AG04450 (cell line): Measurements from ENCODE around the gene TRAP1. TPM values are rescaled to one million over a fixed set of nuclear protein-coding genes. Genes with fewer than 3 reads are reported as not detected.

Experiments used
- CTCF ChIA-PET: fragments of 300-600, 350-600 bp; formaldehyde crosslinking; extraction: SDS; loops from one replicate; lab custom pipeline; 2022; ENCODE audit warnings: antibody characterized with exemption, inconsistent platforms; lab: Charles Lee
- POLR2A ChIA-PET: fragments of 350-600 bp; formaldehyde crosslinking; extraction: SDS; loops from one replicate; lab custom pipeline; 2021; ENCODE audit warnings: antibody characterized with exemption, inconsistent platforms; lab: Yijun Ruan, JAX
- DNase-seq: peaks from one replicate; pipeline ENCODE4 v3.0.0-alpha.2; 2011; ENCODE audit warnings: low read depth, low spot score
- H3K27ac ChIP-seq: one replicate; pipeline ENCODE4 v1.5.1; 2012; ENCODE audit warnings: low read depth, low read length, control low read depth
- H3K27me3 ChIP-seq: one replicate; pipeline ENCODE4 v1.6.0; 2012; ENCODE audit warnings: low read length; ENCODE audit not compliant: control insufficient read depth, insufficient read depth
- H3K4me3 ChIP-seq: 2 replicates; pipeline ENCODE4 v1.5.1; 2011; ENCODE audit warnings: mild to moderate bottlenecking, low read depth, low read length, control low read depth
- H3K9me3 ChIP-seq: 2 replicates; pipeline ENCODE4 v1.5.1; 2012; ENCODE audit warnings: low read length; ENCODE audit not compliant: control insufficient read depth, insufficient read depth
- CTCF ChIP-seq: IDR thresholded peaks from 2 replicates; pipeline ENCODE4 v1.5.1; 2011; ENCODE audit warnings: low read depth, low read length, control low read depth, inconsistent platforms
- polyA plus RNA-seq: library from polyadenylated mRNA; depleted of rRNA; stranded (reverse); fragments of >200 nt; gene quantifications from 2 replicates; pipeline ENCODE4 v1.2.3, GENCODE V29; 2011

TRAP1 gene
- polyA plus RNA-seq, 1 experiment, result 83.9 TPM

- H3K9me3 ChIP-seq, result no peaks in the 10 kb centered on the region
- CTCF ChIA-PET, result interaction anchor here (0.7 to 1.9 kb wide), 8 partner anchors 9 to 563 kb away, joined by 3 to 11 read pairs (median 3); no protein-coding TSS in a partner anchor
- POLR2A ChIA-PET, result interaction anchor here (1.5 kb wide), 1 partner anchor 26 kb away, joined by 6 read pairs; the partner anchor contains the start of gene TRAP1
- TF ChIP-seq CTCF, result no peak
- H3K27ac ChIP-seq, result peak overlapping the region; percentile 61
- no peaks in the 10 kb centered on the region for H3K27me3 ChIP-seq
- H3K4me3 ChIP-seq, result no peak overlapping the region
- DNase-seq, result no peak
Measured at GRCh38 chr16:3690980-3691720, 26.2 kb downstream of the TRAP1 start.

GRCh38 chr16:3690470-3690928 is 26.8 kb downstream of the TRAP1 start:
- peak overlapping the region; percentile 61 for H3K27ac ChIP-seq
- ChIA-PET POLR2A (interaction anchor here (0.7 to 1.5 kb wide), 3 partner anchors 27 to 316 kb away, joined by 3 to 6 read pairs (median 4); partner anchors contain the start of genes NAA60, TRAP1 and ZNF597), CTCF (interaction anchor here (0.5 to 1.9 kb wide), 23 partner anchors 8 to 539 kb away, joined by 3 to 19 read pairs (median 4); no protein-coding TSS in a partner anchor)
- no peaks in the 10 kb centered on the region for H3K9me3 ChIP-seq
- TF ChIP-seq CTCF, result peak; percentile 92
- H3K4me3 ChIP-seq, result peak overlapping the region; percentile 44
- H3K27me3 ChIP-seq, result no peaks in the 10 kb centered on the region
- DNase-seq, result peak; percentile 86

- POLR2A ChIA-PET, result interaction anchor here (0.7 to 1.5 kb wide), 3 partner anchors 28 to 317 kb away, joined by 3 to 6 read pairs (median 4); partner anchors contain the start of genes NAA60, TRAP1 and ZNF597
- no peaks in the 10 kb centered on the region for H3K9me3 ChIP-seq
Measured at GRCh38 chr16:3689731-3690130, 27.6 kb downstream of the TRAP1 start.

GRCh38 chr16:3687792-3688191 is 29.5 kb downstream of the TRAP1 start:
- H3K27ac ChIP-seq, result no peak overlapping the region
- ChIA-PET CTCF (no interaction called here), POLR2A (no interaction called here)
- H3K27me3 ChIP-seq, result no peaks in the 10 kb centered on the region
- H3K4me3 ChIP-seq, result no peak overlapping the region
- no peaks in the 10 kb centered on the region for H3K9me3 ChIP-seq
- no peak for TF ChIP-seq CTCF
- DNase-seq, result no peak

More at GRCh38 chr16:3689731-3690130, 27.6 kb downstream of the TRAP1 start:
- Histone ChIP-seq H3K27ac (peak overlapping the region; percentile 39), H3K4me3 (no peak overlapping the region), H3K27me3 (no peaks in the 10 kb centered on the region)
- TF ChIP-seq CTCF, result no peak
- no peak for DNase-seq
- CTCF ChIA-PET, result interaction anchor here (0.5 to 1.9 kb wide), 20 partner anchors 8 to 539 kb away, joined by 3 to 19 read pairs (median 4); no protein-coding TSS in a partner anchor

- ChIA-PET POLR2A (no interaction called here), CTCF (interaction anchor here (0.7 kb wide), 1 partner anchor 229 kb away, joined by 3 read pairs; no protein-coding TSS in a partner anchor)
- Histone ChIP-seq H3K4me3 (no peak overlapping the region), H3K9me3 (no peaks in the 10 kb centered on the region), H3K27ac (no peak overlapping the region), H3K27me3 (no peaks in the 10 kb centered on the region)
- TF ChIP-seq CTCF, result no peak
- DNase-seq, result no peak
Measured at GRCh38 chr16:3687021-3687420, 30.3 kb downstream of the TRAP1 start.
